Liver (tissue), 3 donors: ENCODE data around the gene ZNRF3.

Experiments used
- CTCF ChIP-seq: fragments of 150-350 bp; IDR thresholded peaks from 2 replicates; pipeline ENCODE4 v1.5.1; 2017; ENCODE audit warnings: improper control_type of control experiment, low read depth, low read length; ENCODE audit not compliant: missing input control
- MAX ChIP-seq: IDR thresholded peaks from 2 replicates; pipeline ENCODE4 v1.6.1; 2016; ENCODE audit warnings: antibody characterized with exemption
- RAD21 ChIP-seq, 2 donors: IDR thresholded peaks; 2 replicates each; pipeline ENCODE4 v1.6.1; 2016; ENCODE audit warnings: antibody characterized with exemption in 2 of 2, mild to moderate bottlenecking in 2 of 2
- REST ChIP-seq: IDR thresholded peaks from 2 replicates; pipeline ENCODE4 v1.6.1; 2016; ENCODE audit warnings: antibody characterized with exemption, mild to moderate bottlenecking
- YY1 ChIP-seq: IDR thresholded peaks from 2 replicates; pipeline ENCODE4 v1.6.1; 2016; ENCODE audit warnings: antibody characterized with exemption, mild to moderate bottlenecking
- donor health status: healthy.
- donor health status: healthy.

- TF ChIP-seq CTCF = no peak
- TF ChIP-seq REST = no peak
- TF ChIP-seq YY1 = no peak
- TF ChIP-seq MAX = no peak
- no peak for TF ChIP-seq RAD21 (IDR thresholded peaks at IDR 0.05)
These were observed 166.4 kb downstream of the ZNRF3 start for GRCh38 chr22:29049655-29050263.
